Retinal pigment epithelial cell (primary cell): ENCODE measurements around the gene PCNX2.

Experiments
- DNase-seq: peaks from one replicate; pipeline ENCODE4 v3.0.0-alpha.2; 2010; ENCODE audit warnings: low read depth
- H3K4me3 ChIP-seq: 2 replicates; pipeline ENCODE4 v1.5.1; 2011; ENCODE audit warnings: mild to moderate bottlenecking, low read length, control low read depth, moderate library complexity
- CTCF ChIP-seq: conservative IDR thresholded peaks from 2 replicates; pipeline ENCODE4 v1.5.1; 2011; ENCODE audit warnings: low read depth, low read length, control low read depth, inconsistent platforms

The PCNX2 gene

GRCh38 chr1:232944347-232944746, 351.2 kb downstream of the PCNX2 start:
- TF ChIP-seq CTCF = no peak
- H3K4me3 ChIP-seq = no peak overlapping the region
- DNase-seq = no peak

- DNase-seq = no peak
- no peak for TF ChIP-seq CTCF
- H3K4me3 ChIP-seq = no peak overlapping the region
Observed at GRCh38 chr1:232943679-232944252, 351.8 kb downstream of the PCNX2 start.

GRCh38 chr1:232942413-232943294, 352.9 kb downstream of the PCNX2 start:
- DNase-seq = no peak
- no peak for TF ChIP-seq CTCF
- H3K4me3 ChIP-seq = no peak overlapping the region

- no peak overlapping the region for H3K4me3 ChIP-seq
- no peak for TF ChIP-seq CTCF
- DNase-seq = no peak
Observed at GRCh38 chr1:232940262-232940661, 355.3 kb downstream of the PCNX2 start.

GRCh38 chr1:232939748-232940147, 355.8 kb downstream of the PCNX2 start:
- no peak overlapping the region for H3K4me3 ChIP-seq
- no peak for TF ChIP-seq CTCF
- no peak for DNase-seq

- no peak overlapping the region for H3K4me3 ChIP-seq
- DNase-seq = no peak
- TF ChIP-seq CTCF = no peak
Observed at GRCh38 chr1:232938926-232939325, 356.6 kb downstream of the PCNX2 start.

GRCh38 chr1:232937741-232938375, 357.7 kb downstream of the PCNX2 start:
- no peak overlapping the region for H3K4me3 ChIP-seq
- DNase-seq = no peak
- TF ChIP-seq CTCF = no peak
